AG04449 (cell line): ENCODE results near the gene MUC5B.
A peak's percentile ranks its signal among the peaks of the same experiment; 100 is the strongest.

Experiments
- CTCF ChIA-PET: fragments of 350-600 bp; formaldehyde crosslinking; extraction: SDS; loops from one replicate; lab custom pipeline; 2021; ENCODE audit warnings: antibody characterized with exemption; lab: Yijun Ruan, JAX
- POLR2A ChIA-PET: fragments of 400-600, 350-600 bp; formaldehyde crosslinking; extraction: SDS; loops from one replicate; lab custom pipeline; 2020; ENCODE audit warnings: antibody characterized with exemption, inconsistent platforms; lab: Yijun Ruan, JAX
- DNase-seq: peaks from one replicate; pipeline ENCODE4 v3.0.0-alpha.2; 2010; ENCODE audit warnings: low read depth, low spot score
- H3K4me3 ChIP-seq: 2 replicates; pipeline ENCODE4 v1.5.1; 2011; ENCODE audit warnings: low read depth, mild to moderate bottlenecking, control low read depth, low read length
- CTCF ChIP-seq: IDR thresholded peaks from one replicate; pipeline ENCODE4 v1.5.1; 2011; ENCODE audit warnings: mild to moderate bottlenecking, moderate library complexity, low read length, control low read depth, inconsistent platforms; ENCODE audit not compliant: insufficient read depth; ENCODE audit errors: missing control alignments

Gene MUC5B

GRCh38 chr11:1292018-1292643, 69.3 kb downstream of the MUC5B start:
- ChIA-PET CTCF (no interaction called here), POLR2A (no interaction called here)
- no peak overlapping the region for H3K4me3 ChIP-seq
- no peak for TF ChIP-seq CTCF
- DNase-seq: no peak

GRCh38 chr11:1292644-1293618, 70.1 kb downstream of the MUC5B start:
- no peak for DNase-seq
- ChIA-PET CTCF (interaction anchor here (0.9 to 1.7 kb wide), 3 partner anchors 9 to 282 kb away, joined by 3 to 4 read pairs (median 3); no protein-coding TSS in a partner anchor), POLR2A (no interaction called here)
- no peak overlapping the region for H3K4me3 ChIP-seq
- no peak for TF ChIP-seq CTCF

- TF ChIP-seq CTCF: peak; percentile 32
- H3K4me3 ChIP-seq: no peak overlapping the region
- ChIA-PET POLR2A (no interaction called here), CTCF (interaction anchor here (0.9 to 1.7 kb wide), 3 partner anchors 8 to 281 kb away, joined by 3 to 4 read pairs (median 3); no protein-coding TSS in a partner anchor)
- DNase-seq: no peak
Measured at GRCh38 chr11:1293619-1294015, 70.8 kb downstream of the MUC5B start.

GRCh38 chr11:1295086-1295485, 72.2 kb downstream of the MUC5B start:
- no peak overlapping the region for H3K4me3 ChIP-seq
- ChIA-PET CTCF (no interaction called here), POLR2A (no interaction called here)
- TF ChIP-seq CTCF: no peak
- no peak for DNase-seq

- TF ChIP-seq CTCF: no peak
- ChIA-PET CTCF (no interaction called here), POLR2A (no interaction called here)
- H3K4me3 ChIP-seq: no peak overlapping the region
- no peak for DNase-seq
Measured at GRCh38 chr11:1295591-1295990, 72.7 kb downstream of the MUC5B start.

- no peak for TF ChIP-seq CTCF
- DNase-seq: no peak
- CTCF ChIA-PET: no interaction called here
- POLR2A ChIA-PET: no interaction called here
- no peak overlapping the region for H3K4me3 ChIP-seq
Measured at GRCh38 chr11:1296287-1296686, 73.4 kb downstream of the MUC5B start.
